ENCODE results near the gene TMEM97. TPM values are rescaled to one million over a fixed set of nuclear protein-coding genes. Genes with fewer than 3 reads are reported as not detected.

TMEM97 gene
- total RNA-seq, 2 experiments from 2014 or later: 24.4 to 34.8 TPM

DNA sequence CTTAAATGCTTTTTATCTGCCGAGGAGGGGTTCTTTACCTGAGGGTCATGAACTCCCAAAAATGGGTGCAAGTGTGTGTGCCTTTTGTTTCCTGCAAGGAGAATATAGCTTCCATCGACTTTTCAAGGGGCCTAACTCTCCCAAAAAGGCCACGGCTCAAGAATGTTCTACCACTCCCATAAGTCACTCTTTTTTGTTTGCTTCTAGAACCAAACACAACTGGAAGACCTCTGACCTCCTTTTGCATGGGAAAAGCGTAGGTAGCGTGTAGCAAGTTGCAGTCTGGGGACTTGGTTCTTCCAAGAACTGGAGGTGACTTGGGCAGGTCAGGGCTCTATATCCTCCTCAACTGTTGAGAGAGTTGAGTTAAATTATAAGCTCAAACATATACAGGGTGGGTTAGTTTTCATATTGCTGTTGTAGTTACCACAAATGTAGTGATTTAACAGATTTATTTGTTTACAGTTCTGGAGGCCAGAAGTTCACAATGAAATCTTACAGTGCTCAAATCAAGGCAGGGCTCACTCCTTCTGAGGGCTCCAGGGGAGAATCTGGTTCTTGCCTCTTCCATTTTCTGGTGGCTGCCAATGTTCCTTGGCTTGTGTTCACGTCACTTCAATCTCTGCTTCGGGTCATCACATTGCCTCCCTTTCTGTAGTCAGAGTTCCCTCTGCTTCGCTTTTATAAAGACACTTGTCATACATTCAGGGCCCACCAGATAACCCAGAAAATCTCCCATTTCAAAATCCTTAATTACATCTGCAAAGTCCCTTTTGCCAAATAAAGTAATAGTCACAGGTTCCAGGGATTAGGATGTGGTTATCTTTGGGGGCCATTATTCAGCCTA, 1.4 kb downstream of the TMEM97 start:
- Mint-ChIP-seq H3K27ac (peak overlapping the region; percentile 46), H3K4me1 (peaks cover 38% of the 10 kb centered on the region), H3K4me3 (peak overlapping the region; percentile 86), H3K27me3 (no peaks in the 10 kb centered on the region), H3K9me3 (no peaks in the 10 kb centered on the region), H3K36me3 (ENCODE audit: low read depth) (peaks cover 3% of the 10 kb centered on the region)
- ChIA-PET POLR2A (no interaction called here), CTCF (interaction anchor here (1.3 to 1.7 kb wide), 2 partner anchors 11 to 15 kb away, joined by 4 to 5 read pairs; partner anchors contain the start of genes IFT20 and TNFAIP1)
- DNase-seq: no peak

DNA sequence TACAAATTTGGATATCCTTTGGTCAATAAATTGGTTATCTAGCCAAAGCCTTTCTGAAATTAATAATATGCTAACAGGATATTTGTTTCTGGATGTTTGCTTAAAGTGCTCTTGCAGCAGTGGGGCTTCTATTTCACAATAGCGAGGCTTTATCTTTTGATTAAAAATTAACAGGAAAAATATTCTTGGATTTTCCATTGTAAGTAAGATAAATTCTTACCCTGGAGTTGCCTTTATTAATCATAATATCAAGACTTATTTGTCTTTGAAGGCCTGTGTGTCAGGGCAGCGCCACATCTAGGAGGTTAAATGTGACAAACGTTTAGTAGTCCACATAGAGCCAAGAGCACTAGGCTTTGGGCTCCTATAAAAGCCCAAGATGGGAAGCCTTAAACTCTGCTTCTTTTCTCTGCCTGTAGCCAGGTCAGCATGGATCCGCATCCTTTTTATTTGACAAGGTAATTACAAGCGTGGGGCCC, 5.3 kb downstream of the TMEM97 start:
- ChIA-PET POLR2A (no interaction called here), CTCF (interaction anchor here (2.2 kb wide), 1 partner anchor 10 kb away, joined by 7 read pairs; no protein-coding TSS in a partner anchor)
- peaks cover 32% of the 10 kb centered on the region for H3K4me1 Mint-ChIP-seq
- H3K9me3 Mint-ChIP-seq: no peaks in the 10 kb centered on the region
- no peaks in the 10 kb centered on the region for H3K27me3 Mint-ChIP-seq
- no peak overlapping the region for H3K27ac Mint-ChIP-seq
- no peak for DNase-seq
- H3K36me3 Mint-ChIP-seq (ENCODE audit: low read depth): peaks cover 19% of the 10 kb centered on the region
- H3K4me3 Mint-ChIP-seq: no peak overlapping the region

DNA sequence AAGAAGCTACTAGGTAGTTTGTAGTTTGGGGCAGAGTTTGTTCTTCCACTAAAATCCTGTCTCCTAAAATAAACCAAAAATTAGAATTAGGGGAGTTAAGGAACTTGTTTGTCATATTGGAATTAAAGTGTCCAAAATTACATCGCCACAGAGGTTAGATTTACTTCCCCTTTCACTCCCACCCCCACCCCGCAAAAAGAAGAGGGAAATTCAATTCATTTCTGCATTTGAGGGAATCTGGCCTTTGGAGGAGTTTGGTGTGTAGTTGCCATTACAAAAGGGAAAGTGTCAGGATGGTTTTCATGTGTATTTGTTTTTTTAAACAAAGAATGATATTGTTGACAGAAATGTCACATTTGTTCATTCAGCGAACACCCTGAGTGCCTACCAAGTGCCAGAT, 5.8 kb downstream of the TMEM97 start:
- Mint-ChIP-seq H3K4me1 (peaks cover 29% of the 10 kb centered on the region), H3K27me3 (no peaks in the 10 kb centered on the region)

DNA sequence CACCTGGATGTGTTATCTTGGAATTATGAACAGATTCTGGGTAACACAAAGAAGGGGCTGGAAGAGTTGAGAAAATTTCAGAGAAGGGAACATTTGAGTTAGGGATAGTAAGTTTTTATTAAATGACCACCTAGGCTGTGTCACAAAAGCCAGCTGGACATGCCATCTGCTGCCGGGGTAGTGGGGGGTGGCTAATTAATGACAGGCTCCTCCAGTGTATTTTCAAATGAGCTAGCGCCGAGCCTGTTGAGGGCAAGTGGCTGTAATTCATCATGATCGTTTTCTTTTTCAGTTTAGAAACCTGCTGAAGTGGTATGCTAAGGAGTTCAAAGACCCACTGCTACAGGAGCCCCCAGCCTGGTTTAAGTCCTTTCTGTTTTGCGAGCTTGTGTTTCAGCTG, 6.2 kb downstream of the TMEM97 start:
- Mint-ChIP-seq H3K27ac (no peak overlapping the region), H3K4me1 (peaks cover 25% of the 10 kb centered on the region), H3K9me3 (no peaks in the 10 kb centered on the region), H3K4me3 (no peak overlapping the region), H3K36me3 (ENCODE audit: low read depth) (peaks cover 19% of the 10 kb centered on the region), H3K27me3 (no peaks in the 10 kb centered on the region)
- DNase-seq: no peak
- ChIA-PET CTCF (interaction anchor here (1.4 to 2.2 kb wide), 3 partner anchors 11 to 32 kb away, joined by 3 to 9 read pairs (median 7); partner anchors contain the start of genes IFT20, POLDIP2 and TNFAIP1), POLR2A (no interaction called here)

More for the DNA sequence above, 5.8 kb downstream of the TMEM97 start:
- peaks cover 19% of the 10 kb centered on the region for H3K36me3 Mint-ChIP-seq (ENCODE audit: low read depth)
- no peak overlapping the region for H3K4me3 Mint-ChIP-seq
- no peak for DNase-seq
- ChIA-PET CTCF (interaction anchor here (1.4 to 2.2 kb wide), 2 partner anchors 10 to 11 kb away, joined by 7 to 9 read pairs; partner anchors contain the start of genes IFT20 and TNFAIP1), POLR2A (no interaction called here)
- no peaks in the 10 kb centered on the region for H3K9me3 Mint-ChIP-seq
- H3K27ac Mint-ChIP-seq: no peak overlapping the region

DNA sequence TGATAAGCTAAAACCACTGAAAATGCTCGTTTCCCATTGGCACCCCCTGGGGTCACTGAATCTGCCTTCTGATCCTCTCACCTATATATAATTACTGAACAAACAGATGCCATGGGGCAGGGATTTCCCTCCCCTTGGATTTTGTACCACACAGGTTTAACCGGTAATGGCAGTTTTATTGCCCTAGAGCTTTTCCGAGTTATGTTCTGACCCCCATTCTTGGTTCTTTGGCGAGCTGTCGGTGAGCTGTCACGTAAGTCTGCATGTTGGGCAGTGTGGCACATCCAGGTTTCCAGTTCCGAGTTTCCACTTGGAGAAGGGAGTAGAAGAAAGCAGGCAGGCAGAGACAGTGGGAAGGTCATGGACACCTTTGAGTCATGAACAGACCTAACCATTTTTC, 7.1 kb downstream of the TMEM97 start:
- ChIA-PET POLR2A (no interaction called here), CTCF (interaction anchor here (1.4 to 2.2 kb wide), 3 partner anchors 10 to 32 kb away, joined by 3 to 9 read pairs (median 7); partner anchors contain the start of genes IFT20, POLDIP2 and TNFAIP1)
- Mint-ChIP-seq H3K4me1 (peaks cover 17% of the 10 kb centered on the region), H3K36me3 (ENCODE audit: low read depth) (peaks cover 21% of the 10 kb centered on the region), H3K27me3 (no peaks in the 10 kb centered on the region), H3K4me3 (no peak overlapping the region), H3K27ac (no peak overlapping the region), H3K9me3 (no peaks in the 10 kb centered on the region)
- DNase-seq: no peak

DNA sequence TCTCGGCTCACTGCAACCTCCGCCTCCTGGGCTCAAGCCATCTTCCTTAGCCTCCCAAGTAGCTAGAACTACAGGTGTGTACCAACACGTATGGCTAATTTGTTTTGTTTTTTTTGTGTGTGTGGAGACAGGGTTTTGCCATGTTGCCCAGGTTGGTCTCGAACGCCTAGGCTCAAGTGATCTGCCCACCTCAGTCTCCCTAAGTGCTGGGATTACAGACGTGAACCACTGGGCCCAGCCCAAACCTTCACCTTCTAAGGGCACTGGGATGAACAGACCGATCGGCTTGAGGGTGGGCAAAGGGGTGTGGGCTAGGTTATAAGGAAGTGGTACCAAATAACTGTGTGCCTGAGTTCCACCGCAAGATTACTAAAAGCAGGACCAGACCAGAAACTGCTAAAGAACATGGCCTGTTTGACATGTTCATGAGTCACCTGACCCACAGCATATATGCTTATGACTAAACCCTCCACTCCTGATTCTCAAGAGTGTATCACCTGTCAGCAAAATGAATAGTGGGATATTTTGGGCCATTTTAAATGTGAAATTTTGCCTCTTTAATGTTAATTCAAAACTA, 8.1 kb downstream of the TMEM97 start:
- H3K4me1 Mint-ChIP-seq: peaks cover 9% of the 10 kb centered on the region
- DNase-seq: no peak
- ChIA-PET CTCF (no interaction called here), POLR2A (no interaction called here)
- peaks cover 23% of the 10 kb centered on the region for H3K36me3 Mint-ChIP-seq (ENCODE audit: low read depth)
- H3K27me3 Mint-ChIP-seq: no peaks in the 10 kb centered on the region
- no peaks in the 10 kb centered on the region for H3K9me3 Mint-ChIP-seq
- H3K27ac Mint-ChIP-seq: no peak overlapping the region
- H3K4me3 Mint-ChIP-seq: no peak overlapping the region

DNA sequence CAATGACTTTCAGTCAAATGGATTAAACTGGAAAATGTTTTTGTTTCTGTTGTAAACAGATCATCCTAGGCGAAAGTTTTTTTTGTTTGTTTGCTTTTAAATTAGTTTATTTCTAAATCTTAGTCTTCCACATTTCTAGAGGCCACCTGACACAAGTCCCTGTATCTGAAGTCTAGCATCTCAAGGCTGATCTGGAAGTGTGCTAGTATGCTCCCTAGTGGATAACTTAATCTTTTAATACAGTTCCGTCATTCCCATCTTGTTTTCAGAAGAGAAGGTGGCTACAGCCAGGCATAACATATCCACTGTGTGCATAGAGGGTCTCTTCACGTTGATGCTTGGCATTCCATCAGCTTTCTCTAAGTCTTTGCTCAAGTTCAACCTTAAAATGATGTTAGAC, 8.7 kb downstream of the TMEM97 start:
- Mint-ChIP-seq H3K9me3 (no peaks in the 10 kb centered on the region), H3K27me3 (no peaks in the 10 kb centered on the region), H3K4me1 (peaks cover 7% of the 10 kb centered on the region), H3K36me3 (ENCODE audit: low read depth) (peaks cover 23% of the 10 kb centered on the region), H3K4me3 (no peak overlapping the region), H3K27ac (no peak overlapping the region)
- ChIA-PET POLR2A (no interaction called here), CTCF (no interaction called here)
- DNase-seq: no peak

DNA sequence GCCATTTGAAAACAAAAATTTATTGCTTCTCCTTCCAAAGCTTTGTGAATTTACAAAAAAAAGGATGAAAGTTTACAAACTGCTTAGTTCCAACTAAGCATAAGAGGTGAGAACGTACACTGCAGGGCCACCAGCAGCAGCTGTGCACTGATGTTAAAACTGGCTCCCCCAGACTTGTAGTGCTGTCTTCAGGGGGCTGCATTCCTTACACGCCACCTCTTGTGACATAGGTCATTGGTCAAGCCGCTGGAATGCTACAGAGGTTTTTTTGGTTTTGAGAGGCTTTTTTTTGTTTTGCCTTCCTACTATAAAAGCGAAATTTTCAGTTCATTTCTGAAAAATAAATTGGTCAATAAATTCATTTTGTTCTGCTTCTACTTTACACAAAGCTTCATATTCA, 9.3 kb downstream of the TMEM97 start:
- Mint-ChIP-seq H3K27me3 (no peaks in the 10 kb centered on the region), H3K36me3 (ENCODE audit: low read depth) (peaks cover 23% of the 10 kb centered on the region), H3K27ac (no peak overlapping the region), H3K4me3 (no peak overlapping the region), H3K4me1 (peaks cover 7% of the 10 kb centered on the region), H3K9me3 (no peaks in the 10 kb centered on the region)
- CTCF ChIA-PET: no interaction called here
- DNase-seq: no peak
- POLR2A ChIA-PET: no interaction called here

DNA sequence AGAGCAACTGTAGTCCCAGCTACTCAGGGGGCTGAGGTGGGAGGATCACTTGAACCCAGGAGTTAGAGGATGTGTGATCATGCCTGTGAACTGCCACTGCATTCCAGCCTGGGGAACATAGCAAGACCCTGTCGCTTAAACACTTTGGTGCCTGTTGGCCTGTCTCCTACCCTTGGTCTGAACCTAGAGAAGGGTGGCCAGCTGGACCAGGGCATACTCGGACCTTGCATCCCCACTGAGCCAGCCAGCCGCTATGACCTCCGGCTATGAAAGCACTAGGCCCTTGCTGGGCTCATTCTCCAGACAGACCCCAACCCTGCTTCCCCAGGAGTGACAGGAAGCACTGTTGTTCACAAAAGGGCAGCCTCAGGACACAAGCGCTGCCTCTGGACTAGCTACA, 11.7 kb downstream of the TMEM97 start:
- Mint-ChIP-seq H3K4me3 (no peak overlapping the region), H3K9me3 (no peaks in the 10 kb centered on the region), H3K4me1 (peaks cover 24% of the 10 kb centered on the region), H3K27me3 (no peaks in the 10 kb centered on the region), H3K36me3 (ENCODE audit: low read depth) (peaks cover 23% of the 10 kb centered on the region), H3K27ac (no peak overlapping the region)
- ChIA-PET CTCF (interaction anchor here (0.6 to 1.6 kb wide), 4 partner anchors 8 to 1223 kb away, joined by 3 to 5 read pairs (median 3); no protein-coding TSS in a partner anchor), POLR2A (no interaction called here)
- no peak for DNase-seq

DNA sequence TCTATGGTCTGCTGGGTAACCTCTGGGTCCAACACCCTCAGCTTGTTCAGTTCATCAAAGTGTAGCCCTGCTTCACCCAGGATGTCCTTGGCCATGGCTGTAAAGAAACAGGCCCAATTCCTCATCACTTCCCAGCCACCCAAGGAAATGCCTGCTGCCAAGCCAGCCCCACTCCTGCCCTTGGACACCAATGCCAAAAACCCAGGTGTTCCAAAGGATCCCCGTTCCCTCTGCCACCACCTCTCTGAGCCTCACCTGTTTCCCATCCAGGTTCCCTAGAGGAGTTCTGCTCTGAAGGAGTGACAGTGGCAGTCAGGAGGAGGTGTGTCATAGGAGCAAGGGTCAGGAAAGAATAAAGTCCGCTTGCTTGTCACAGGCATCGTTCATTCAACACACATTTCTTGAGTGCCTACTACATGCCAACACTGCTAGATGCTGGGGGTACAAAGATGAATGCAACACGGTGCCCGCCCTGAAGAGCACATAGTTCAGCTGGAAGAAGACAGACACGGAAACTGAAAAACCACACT, 13.0 kb downstream of the TMEM97 start:
- POLR2A ChIA-PET: no interaction called here
- peaks cover 33% of the 10 kb centered on the region for H3K4me1 Mint-ChIP-seq
- CTCF ChIA-PET: interaction anchor here (0.7 to 1.6 kb wide), 5 partner anchors 9 to 35 kb away, joined by 3 to 4 read pairs (median 3); no protein-coding TSS in a partner anchor
- H3K36me3 Mint-ChIP-seq (ENCODE audit: low read depth): peaks cover 16% of the 10 kb centered on the region
- DNase-seq: no peak
- H3K27ac Mint-ChIP-seq: peak overlapping the region; percentile 16
- no peaks in the 10 kb centered on the region for H3K27me3 Mint-ChIP-seq
- no peak overlapping the region for H3K4me3 Mint-ChIP-seq
- no peaks in the 10 kb centered on the region for H3K9me3 Mint-ChIP-seq

DNA sequence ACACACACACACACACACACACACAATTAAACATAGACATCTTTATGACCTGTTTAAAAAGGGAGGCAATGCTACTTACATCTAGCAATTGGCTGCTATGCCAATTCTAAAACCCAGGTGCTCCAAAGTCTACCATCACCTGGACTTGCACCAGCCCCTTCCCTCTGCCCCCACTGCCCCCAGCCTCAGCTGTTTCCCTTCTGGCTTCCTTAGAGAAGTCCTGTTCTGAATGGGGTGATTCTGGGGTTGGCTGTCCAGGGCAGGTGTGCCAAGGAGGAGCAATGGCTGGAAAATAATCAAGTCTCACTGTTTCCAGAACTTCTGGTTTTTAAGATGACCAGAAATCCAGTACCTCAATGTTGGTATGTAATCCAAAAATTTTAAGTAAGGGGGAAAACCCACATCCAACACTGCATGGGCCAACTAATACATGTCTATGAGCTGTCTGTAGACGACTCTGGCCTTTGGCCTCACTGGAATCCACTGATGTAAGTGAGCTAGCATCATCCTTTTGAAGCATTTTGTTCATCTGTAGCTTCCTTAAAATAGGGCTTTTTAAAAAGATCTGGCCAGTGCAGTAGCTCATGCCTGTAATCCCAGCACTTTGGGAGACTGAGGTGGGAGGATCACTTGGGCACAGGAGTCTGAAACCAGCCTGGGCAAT, 14.2 kb downstream of the TMEM97 start:
- Mint-ChIP-seq H3K36me3 (ENCODE audit: low read depth) (peaks cover 9% of the 10 kb centered on the region), H3K9me3 (no peaks in the 10 kb centered on the region), H3K27ac (no peak overlapping the region), H3K4me1 (peaks cover 35% of the 10 kb centered on the region), H3K4me3 (peak overlapping the region; percentile 85), H3K27me3 (no peaks in the 10 kb centered on the region)
- DNase-seq: no peak
- POLR2A ChIA-PET: no interaction called here
- CTCF ChIA-PET: interaction anchor here (0.5 to 0.7 kb wide), 2 partner anchors 10 to 487 kb away, joined by 3 read pairs; no protein-coding TSS in a partner anchor

DNA sequence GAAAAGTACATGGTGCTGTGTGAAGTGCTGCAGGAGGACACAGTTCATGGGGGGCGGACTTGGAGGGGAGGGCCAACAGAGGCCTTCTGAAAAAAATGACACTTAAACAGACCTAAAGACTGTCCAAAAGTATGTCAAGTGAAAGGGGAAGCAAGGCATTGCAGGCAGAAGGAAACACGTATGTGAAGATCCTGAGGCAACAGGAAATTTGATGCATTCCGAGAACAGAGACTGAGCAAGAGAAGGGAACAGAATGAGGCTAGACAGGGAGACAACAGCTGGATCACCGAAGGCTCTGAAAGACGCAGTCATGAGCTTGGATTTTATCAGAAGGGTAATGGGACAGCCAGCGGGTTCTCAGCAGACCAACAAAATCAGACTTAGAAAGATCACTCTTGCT, 15.2 kb downstream of the TMEM97 start:
- H3K27me3 Mint-ChIP-seq: no peaks in the 10 kb centered on the region
- peak overlapping the region; percentile 85 for H3K4me3 Mint-ChIP-seq

More for the DNA sequence above, 15.2 kb downstream of the TMEM97 start:
- ChIA-PET POLR2A (no interaction called here), CTCF (interaction anchor here (0.7 to 2.1 kb wide), 2 partner anchors 9 to 17 kb away, joined by 3 to 4 read pairs; no protein-coding TSS in a partner anchor)
- H3K36me3 Mint-ChIP-seq (ENCODE audit: low read depth): peaks cover 7% of the 10 kb centered on the region
- no peak for DNase-seq
- peaks cover 39% of the 10 kb centered on the region for H3K4me1 Mint-ChIP-seq
- no peak overlapping the region for H3K27ac Mint-ChIP-seq
- H3K9me3 Mint-ChIP-seq: no peaks in the 10 kb centered on the region
